ENCODE results near the gene ADGRV1. TPM values are rescaled to one million over a fixed set of nuclear protein-coding genes. Genes with fewer than 3 reads are reported as not detected.

The ADGRV1 gene
- total RNA-seq, 4 donors from 2014 or later = not detected

- TF ChIP-seq, protein P1, sequence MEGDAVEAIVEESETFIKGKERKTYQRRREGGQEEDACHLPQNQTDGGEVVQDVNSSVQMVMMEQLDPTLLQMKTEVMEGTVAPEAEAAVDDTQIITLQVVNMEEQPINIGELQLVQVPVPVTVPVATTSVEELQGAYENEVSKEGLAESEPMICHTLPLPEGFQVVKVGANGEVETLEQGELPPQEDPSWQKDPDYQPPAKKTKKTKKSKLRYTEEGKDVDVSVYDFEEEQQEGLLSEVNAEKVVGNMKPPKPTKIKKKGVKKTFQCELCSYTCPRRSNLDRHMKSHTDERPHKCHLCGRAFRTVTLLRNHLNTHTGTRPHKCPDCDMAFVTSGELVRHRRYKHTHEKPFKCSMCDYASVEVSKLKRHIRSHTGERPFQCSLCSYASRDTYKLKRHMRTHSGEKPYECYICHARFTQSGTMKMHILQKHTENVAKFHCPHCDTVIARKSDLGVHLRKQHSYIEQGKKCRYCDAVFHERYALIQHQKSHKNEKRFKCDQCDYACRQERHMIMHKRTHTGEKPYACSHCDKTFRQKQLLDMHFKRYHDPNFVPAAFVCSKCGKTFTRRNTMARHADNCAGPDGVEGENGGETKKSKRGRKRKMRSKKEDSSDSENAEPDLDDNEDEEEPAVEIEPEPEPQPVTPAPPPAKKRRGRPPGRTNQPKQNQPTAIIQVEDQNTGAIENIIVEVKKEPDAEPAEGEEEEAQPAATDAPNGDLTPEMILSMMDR (IDR thresholded peaks at IDR 0.05; ENCODE audit: low read depth) = no peak
Observed at GRCh38 chr5:91176288-91177016, 617.9 kb downstream of the ADGRV1 start.

GRCh38 chr5:91177085-91177484 lies 618.5 kb downstream of the ADGRV1 start:
- TF ChIP-seq, protein P1 (IDR thresholded peaks at IDR 0.05; ENCODE audit: low read depth) = no peak

GRCh38 chr5:91177639-91178038 lies 619.0 kb downstream of the ADGRV1 start:
- TF ChIP-seq, protein P1 (IDR thresholded peaks at IDR 0.05; ENCODE audit: low read depth) = no peak

DNA sequence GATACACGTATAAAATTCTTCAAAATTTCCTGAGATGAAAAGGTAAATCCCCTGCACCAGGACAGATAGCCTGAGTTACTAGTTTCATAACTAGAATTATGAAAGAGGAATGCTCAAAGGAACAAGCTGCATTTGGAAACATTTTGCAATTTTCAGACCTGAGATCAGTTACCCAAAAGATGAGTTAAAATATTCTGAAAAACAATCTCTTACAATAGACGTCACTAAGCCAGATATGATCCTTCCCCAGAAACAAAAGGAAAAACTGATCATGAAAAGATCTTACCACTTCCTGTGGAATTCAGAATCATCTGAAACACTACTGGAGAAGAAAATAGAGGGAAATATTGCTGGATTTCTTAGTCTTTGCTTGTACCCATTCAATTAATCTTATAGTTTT lies 619.9 kb downstream of the ADGRV1 start:
- TF ChIP-seq, protein P1 (IDR thresholded peaks at IDR 0.05; ENCODE audit: low read depth) = no peak

- TF ChIP-seq, protein P1 (IDR thresholded peaks at IDR 0.05; ENCODE audit: low read depth) = no peak
Observed at GRCh38 chr5:91179018-91179417, 620.4 kb downstream of the ADGRV1 start.

- TF ChIP-seq, protein P1 (IDR thresholded peaks at IDR 0.05; ENCODE audit: low read depth) = no peak
Observed at GRCh38 chr5:91180506-91180905, 621.9 kb downstream of the ADGRV1 start.

GRCh38 chr5:91182763-91183162 lies 624.2 kb downstream of the ADGRV1 start:
- TF ChIP-seq, protein P1 (IDR thresholded peaks at IDR 0.05; ENCODE audit: low read depth) = no peak
